Endodermal cell (in vitro differentiated cells): ENCODE results near the gene YTHDF2. TPM values are rescaled to one million over a fixed set of nuclear protein-coding genes. Genes with fewer than 3 reads are reported as not detected.

ENCODE experiments used
- DNase-seq: peaks from one replicate; pipeline ENCODE4 v3.0.0-alpha.2; 2017
- H3K27ac ChIP-seq: 2 replicates; pipeline ENCODE4 v1.5.1; 2013; ENCODE audit warnings: mild to moderate bottlenecking, low read depth, low read length, moderate library complexity
- H3K27me3 ChIP-seq: 2 replicates; pipeline ENCODE4 v1.6.1; 2013; ENCODE audit warnings: mild to moderate bottlenecking, low read length, moderate library complexity; ENCODE audit not compliant: insufficient read depth, control insufficient read depth, poor library complexity, severe bottlenecking
- H3K36me3 ChIP-seq: 2 replicates; pipeline ENCODE4 v1.7.0; 2013; ENCODE audit warnings: mild to moderate bottlenecking, low read length, moderate library complexity; ENCODE audit not compliant: control insufficient read depth, insufficient read depth
- H3K4me1 ChIP-seq: one replicate; pipeline ENCODE4 v1.7.0; 2013; ENCODE audit warnings: low read length; ENCODE audit not compliant: control insufficient read depth, insufficient read depth
- H3K4me3 ChIP-seq: 2 replicates; pipeline ENCODE4 v1.5.1; 2013; ENCODE audit warnings: mild to moderate bottlenecking, low read length, moderate library complexity
- H3K9ac ChIP-seq: 2 replicates; pipeline ENCODE4 v1.6.1; 2013; ENCODE audit warnings: mild to moderate bottlenecking, low read length, moderate library complexity; ENCODE audit not compliant: poor library complexity, severe bottlenecking; ENCODE audit errors: extremely low read depth
- H3K9me3 ChIP-seq: 2 replicates; pipeline ENCODE4 v1.6.1; 2013; ENCODE audit warnings: mild to moderate bottlenecking, low read length, moderate library complexity; ENCODE audit not compliant: control insufficient read depth
- H3K27ac Mint-ChIP-seq: 2 replicates; pipeline ENCODE4 v1.8.0; 2020; ENCODE audit warnings: mixed read lengths
- H3K27me3 Mint-ChIP-seq: 2 replicates; pipeline ENCODE4 v1.8.0; 2021; ENCODE audit warnings: mild to moderate bottlenecking, mixed read lengths; ENCODE audit not compliant: insufficient read depth
- H3K36me3 Mint-ChIP-seq: 2 replicates; pipeline ENCODE4 v1.8.0; 2020; ENCODE audit warnings: low read depth, mixed read lengths
- H3K4me1 Mint-ChIP-seq: 2 replicates; pipeline ENCODE4 v1.8.0; 2020; ENCODE audit warnings: mixed read lengths
- H3K4me3 Mint-ChIP-seq: 2 replicates; pipeline ENCODE4 v1.8.0; 2020; ENCODE audit warnings: mild to moderate bottlenecking, moderate library complexity, mixed read lengths
- H3K9me3 Mint-ChIP-seq: 2 replicates; pipeline ENCODE4 v1.8.0; 2020; ENCODE audit warnings: mild to moderate bottlenecking, mixed read lengths
- WGBS, 2 experiments: methylation state at CpG; one replicate each; pipeline versions ENCODE4 v1.1.5 to v1.1.7; 2013; ENCODE audit warnings: missing lambda C conversion rate in 2 of 2, mixed read lengths in 1 of 2; ENCODE audit not compliant: insufficient coverage in 1 of 2, insufficient read length in 1 of 2; 5-methylcytosine and 5-hydroxymethylcytosine counted together
- total RNA-seq, 2 donors: library from RNA; stranded (reverse); fragmentation: NEBNext Ultra II Directional in 1 of 2; extraction: Animal tissue kit (Norgen Biotek cat#: 25700) in 1 of 2; gene quantifications; 2 replicates in 1 of 2; 3 replicates in 1 of 2; pipeline ENCODE4 v1.2.1, GENCODE V29; 2021
- TF ChIP-seq, protein P1 (sequence below): fragments of 200-600 bp; sonication (generic); conservative IDR thresholded peaks from 2 replicates; pipeline ENCODE4 v1.5.0; 2021; ENCODE audit warnings: antibody characterized with exemption, mild to moderate bottlenecking

YTHDF2 gene
- total RNA-seq, 2 donors from 2014 or later: 113 to 116 TPM

DNA sequence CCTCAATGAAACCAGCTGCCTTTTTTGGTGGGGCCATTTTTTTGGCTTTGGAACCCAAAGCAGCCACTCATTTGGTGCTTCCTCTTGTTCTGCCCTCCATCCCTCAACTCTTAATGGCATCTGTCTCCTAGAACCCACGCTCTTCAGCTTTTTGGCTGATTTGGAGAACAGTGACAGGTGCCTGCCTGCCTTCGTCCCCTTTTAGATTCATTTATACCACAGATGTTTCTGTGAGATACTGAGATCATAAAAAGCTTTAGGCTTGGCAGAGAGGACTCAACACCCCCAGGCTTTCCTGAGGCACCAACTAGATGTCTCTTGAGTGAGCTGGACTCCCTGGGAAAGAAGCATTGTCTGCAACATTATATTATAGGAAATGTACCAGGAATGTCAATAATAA, 20.4 kb upstream of the YTHDF2 start:
- TF ChIP-seq, protein P1, sequence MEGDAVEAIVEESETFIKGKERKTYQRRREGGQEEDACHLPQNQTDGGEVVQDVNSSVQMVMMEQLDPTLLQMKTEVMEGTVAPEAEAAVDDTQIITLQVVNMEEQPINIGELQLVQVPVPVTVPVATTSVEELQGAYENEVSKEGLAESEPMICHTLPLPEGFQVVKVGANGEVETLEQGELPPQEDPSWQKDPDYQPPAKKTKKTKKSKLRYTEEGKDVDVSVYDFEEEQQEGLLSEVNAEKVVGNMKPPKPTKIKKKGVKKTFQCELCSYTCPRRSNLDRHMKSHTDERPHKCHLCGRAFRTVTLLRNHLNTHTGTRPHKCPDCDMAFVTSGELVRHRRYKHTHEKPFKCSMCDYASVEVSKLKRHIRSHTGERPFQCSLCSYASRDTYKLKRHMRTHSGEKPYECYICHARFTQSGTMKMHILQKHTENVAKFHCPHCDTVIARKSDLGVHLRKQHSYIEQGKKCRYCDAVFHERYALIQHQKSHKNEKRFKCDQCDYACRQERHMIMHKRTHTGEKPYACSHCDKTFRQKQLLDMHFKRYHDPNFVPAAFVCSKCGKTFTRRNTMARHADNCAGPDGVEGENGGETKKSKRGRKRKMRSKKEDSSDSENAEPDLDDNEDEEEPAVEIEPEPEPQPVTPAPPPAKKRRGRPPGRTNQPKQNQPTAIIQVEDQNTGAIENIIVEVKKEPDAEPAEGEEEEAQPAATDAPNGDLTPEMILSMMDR: no peak
- Histone ChIP-seq H3K4me3 (no peak overlapping the region), H3K9ac (no peak overlapping the region), H3K4me1 (no peaks in the 10 kb centered on the region), H3K27ac (no peak overlapping the region), H3K27me3 (no peaks in the 10 kb centered on the region), H3K36me3 (peaks cover 37% of the 10 kb centered on the region), H3K9me3 (no peaks in the 10 kb centered on the region)
- no peaks in the 10 kb centered on the region for H3K27me3 Mint-ChIP-seq
- no peak overlapping the region for H3K4me3 Mint-ChIP-seq
- no peaks in the 10 kb centered on the region for H3K9me3 Mint-ChIP-seq
- DNase-seq: no peak
- H3K27ac Mint-ChIP-seq: no peak overlapping the region
- H3K36me3 Mint-ChIP-seq: peaks cover 39% of the 10 kb centered on the region
- WGBS, 2 experiments: 96 to 100% methylated on average over 1 to 2 of the region's 2 CpGs
- H3K4me1 Mint-ChIP-seq: peaks cover 9% of the 10 kb centered on the region

DNA sequence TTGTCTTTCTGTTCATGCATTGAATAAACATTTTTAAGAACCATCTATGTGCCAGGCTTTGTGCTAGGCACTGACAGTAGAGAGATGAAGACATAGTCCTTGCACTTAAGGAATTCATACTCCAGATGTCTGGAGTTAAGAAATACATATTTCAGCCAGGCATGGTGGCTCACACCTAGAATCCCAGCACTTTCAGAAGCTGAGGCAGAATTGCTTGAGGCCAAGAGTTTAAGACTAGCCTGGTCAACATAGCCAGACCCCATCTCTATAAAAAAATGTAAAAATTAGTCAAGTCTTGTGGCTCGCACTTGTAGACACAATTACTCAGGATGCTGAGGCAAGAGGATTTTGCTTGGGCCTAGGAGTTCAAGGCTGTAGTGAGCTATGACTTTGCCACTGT, 18.6 kb upstream of the YTHDF2 start:
- peaks cover 9% of the 10 kb centered on the region for H3K4me1 Mint-ChIP-seq
- 94 to 100% methylated on average over 1 of the region's 1 CpG for WGBS, 2 experiments
- Histone ChIP-seq H3K27me3 (no peaks in the 10 kb centered on the region), H3K4me3 (no peak overlapping the region), H3K27ac (no peak overlapping the region), H3K4me1 (no peaks in the 10 kb centered on the region), H3K9ac (no peak overlapping the region), H3K9me3 (no peaks in the 10 kb centered on the region), H3K36me3 (peaks cover 24% of the 10 kb centered on the region)
- no peaks in the 10 kb centered on the region for H3K9me3 Mint-ChIP-seq
- no peak overlapping the region for H3K4me3 Mint-ChIP-seq
- no peak overlapping the region for H3K27ac Mint-ChIP-seq
- no peak for DNase-seq
- peaks cover 26% of the 10 kb centered on the region for H3K36me3 Mint-ChIP-seq
- H3K27me3 Mint-ChIP-seq: no peaks in the 10 kb centered on the region
- TF ChIP-seq, protein P1: no peak

DNA sequence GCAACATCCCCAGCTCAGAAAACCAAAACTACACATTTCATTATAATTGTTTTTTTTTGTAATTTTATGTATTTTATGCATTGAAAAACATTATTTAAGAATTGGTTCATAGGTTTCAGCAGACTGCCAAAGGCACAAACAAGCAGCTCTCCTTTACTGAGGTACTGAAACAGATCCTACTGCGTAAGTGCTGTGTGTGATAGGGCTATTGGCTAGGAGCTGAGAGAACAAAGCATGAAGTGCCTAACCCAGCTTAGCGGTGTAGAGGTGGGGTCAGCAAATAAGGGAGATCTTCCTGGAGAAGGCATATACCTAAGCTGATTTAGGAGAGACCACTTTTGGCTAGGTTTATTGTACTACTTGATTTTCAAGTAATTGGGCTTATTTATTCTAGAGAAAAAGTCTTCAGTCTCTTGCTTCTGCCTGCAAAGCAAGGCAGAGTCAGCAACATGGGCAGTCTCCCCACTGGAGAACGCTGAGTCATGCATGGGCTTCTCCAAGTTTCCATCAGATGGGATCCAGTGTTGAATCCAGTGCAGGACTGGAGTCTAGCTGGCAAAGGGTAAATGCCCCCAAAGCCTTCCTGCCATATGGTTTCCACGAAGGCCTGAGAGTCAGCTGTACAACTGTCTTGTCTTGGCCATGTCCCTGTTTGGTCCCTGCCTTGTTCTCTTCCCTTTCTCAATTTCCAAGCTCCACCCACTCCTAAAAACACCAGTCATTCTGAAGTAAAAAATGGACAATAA, 18.0 kb upstream of the YTHDF2 start:
- TF ChIP-seq, protein P1: no peak
- H3K9me3 Mint-ChIP-seq: no peaks in the 10 kb centered on the region
- Histone ChIP-seq H3K27ac (no peak overlapping the region), H3K9ac (no peak overlapping the region), H3K36me3 (peaks cover 18% of the 10 kb centered on the region), H3K27me3 (no peaks in the 10 kb centered on the region), H3K4me1 (no peaks in the 10 kb centered on the region), H3K9me3 (no peaks in the 10 kb centered on the region), H3K4me3 (no peak overlapping the region)
- H3K36me3 Mint-ChIP-seq: peaks cover 21% of the 10 kb centered on the region
- no peaks in the 10 kb centered on the region for H3K27me3 Mint-ChIP-seq
- H3K4me1 Mint-ChIP-seq: peaks cover 9% of the 10 kb centered on the region
- peak overlapping the region; percentile 72 for H3K27ac Mint-ChIP-seq
- 83 to 84% methylated on average over 4 of the region's 4 CpGs for WGBS, 2 experiments
- peak; percentile 50 for DNase-seq
- H3K4me3 Mint-ChIP-seq: no peak overlapping the region
